Kidney glomerular epithelial cell (primary cell): ENCODE results near the gene PTRHD1.

Experiments used
- DNase-seq: peaks from one replicate; lab custom pipeline; 2025; lab: John Stamatoyannopoulos, UW

PTRHD1 gene

GRCh38 chr2:24756789-24757188, 36.4 kb downstream of the PTRHD1 start:
- no peak for DNase-seq

GRCh38 chr2:24754985-24755705, 38.0 kb downstream of the PTRHD1 start:
- DNase-seq, result no peak

- no peak for DNase-seq
Measured at GRCh38 chr2:24749069-24749691, 44.0 kb downstream of the PTRHD1 start.

GRCh38 chr2:24747299-24747698, 45.9 kb downstream of the PTRHD1 start:
- no peak for DNase-seq

- DNase-seq, result no peak
Measured at GRCh38 chr2:24745825-24746224, 47.4 kb downstream of the PTRHD1 start.

- no peak for DNase-seq
Measured at GRCh38 chr2:24744356-24744755, 48.8 kb downstream of the PTRHD1 start.

- DNase-seq, result no peak
Measured at GRCh38 chr2:24743924-24744323, 49.3 kb downstream of the PTRHD1 start.

- no peak for DNase-seq
Measured at GRCh38 chr2:24742730-24743129, 50.5 kb downstream of the PTRHD1 start.

GRCh38 chr2:24740142-24740541, 53.0 kb downstream of the PTRHD1 start:
- no peak for DNase-seq
